HL-60 (cell line): Measurements from ENCODE around the gene MACF1.

Experiments used
- POLR2AphosphoS5 ChIP-seq: IDR thresholded peaks from 2 replicates; pipeline ENCODE4 v1.6.1; 2012; ENCODE audit warnings: low read depth
- TF ChIP-seq, protein P1 (sequence below): IDR thresholded peaks from one replicate; pipeline ENCODE4 v1.5.1; 2011; ENCODE audit warnings: low read length, control low read depth, inconsistent platforms; ENCODE audit not compliant: insufficient read depth
- TF ChIP-seq, protein P2 (sequence below): IDR thresholded peaks from 2 replicates; pipeline ENCODE4 v1.6.1; 2012; ENCODE audit warnings: low read depth; ENCODE audit not compliant: insufficient replicate concordance

DNA sequence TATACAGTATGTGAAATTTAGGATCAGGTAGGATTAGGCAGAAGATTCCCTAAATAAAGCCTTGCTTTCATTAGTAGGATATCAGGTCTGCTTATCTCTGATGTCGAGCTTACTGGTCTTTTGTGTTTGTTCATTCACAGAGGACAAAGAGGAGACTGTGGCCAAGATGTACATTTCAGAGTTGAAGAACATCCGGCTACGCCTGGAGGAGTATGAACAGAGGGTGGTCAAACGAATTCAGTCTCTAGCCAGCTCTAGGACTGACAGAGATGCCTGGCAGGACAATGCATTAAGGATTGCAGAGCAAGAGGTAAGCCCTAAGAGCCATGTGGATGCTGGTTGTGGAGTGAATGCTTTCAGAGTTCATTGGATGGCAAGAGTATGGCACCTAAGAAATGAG, 106.2 kb downstream of the MACF1 start:
- TF ChIP-seq, protein P1, sequence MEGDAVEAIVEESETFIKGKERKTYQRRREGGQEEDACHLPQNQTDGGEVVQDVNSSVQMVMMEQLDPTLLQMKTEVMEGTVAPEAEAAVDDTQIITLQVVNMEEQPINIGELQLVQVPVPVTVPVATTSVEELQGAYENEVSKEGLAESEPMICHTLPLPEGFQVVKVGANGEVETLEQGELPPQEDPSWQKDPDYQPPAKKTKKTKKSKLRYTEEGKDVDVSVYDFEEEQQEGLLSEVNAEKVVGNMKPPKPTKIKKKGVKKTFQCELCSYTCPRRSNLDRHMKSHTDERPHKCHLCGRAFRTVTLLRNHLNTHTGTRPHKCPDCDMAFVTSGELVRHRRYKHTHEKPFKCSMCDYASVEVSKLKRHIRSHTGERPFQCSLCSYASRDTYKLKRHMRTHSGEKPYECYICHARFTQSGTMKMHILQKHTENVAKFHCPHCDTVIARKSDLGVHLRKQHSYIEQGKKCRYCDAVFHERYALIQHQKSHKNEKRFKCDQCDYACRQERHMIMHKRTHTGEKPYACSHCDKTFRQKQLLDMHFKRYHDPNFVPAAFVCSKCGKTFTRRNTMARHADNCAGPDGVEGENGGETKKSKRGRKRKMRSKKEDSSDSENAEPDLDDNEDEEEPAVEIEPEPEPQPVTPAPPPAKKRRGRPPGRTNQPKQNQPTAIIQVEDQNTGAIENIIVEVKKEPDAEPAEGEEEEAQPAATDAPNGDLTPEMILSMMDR: no peak
- TF ChIP-seq, protein P2, sequence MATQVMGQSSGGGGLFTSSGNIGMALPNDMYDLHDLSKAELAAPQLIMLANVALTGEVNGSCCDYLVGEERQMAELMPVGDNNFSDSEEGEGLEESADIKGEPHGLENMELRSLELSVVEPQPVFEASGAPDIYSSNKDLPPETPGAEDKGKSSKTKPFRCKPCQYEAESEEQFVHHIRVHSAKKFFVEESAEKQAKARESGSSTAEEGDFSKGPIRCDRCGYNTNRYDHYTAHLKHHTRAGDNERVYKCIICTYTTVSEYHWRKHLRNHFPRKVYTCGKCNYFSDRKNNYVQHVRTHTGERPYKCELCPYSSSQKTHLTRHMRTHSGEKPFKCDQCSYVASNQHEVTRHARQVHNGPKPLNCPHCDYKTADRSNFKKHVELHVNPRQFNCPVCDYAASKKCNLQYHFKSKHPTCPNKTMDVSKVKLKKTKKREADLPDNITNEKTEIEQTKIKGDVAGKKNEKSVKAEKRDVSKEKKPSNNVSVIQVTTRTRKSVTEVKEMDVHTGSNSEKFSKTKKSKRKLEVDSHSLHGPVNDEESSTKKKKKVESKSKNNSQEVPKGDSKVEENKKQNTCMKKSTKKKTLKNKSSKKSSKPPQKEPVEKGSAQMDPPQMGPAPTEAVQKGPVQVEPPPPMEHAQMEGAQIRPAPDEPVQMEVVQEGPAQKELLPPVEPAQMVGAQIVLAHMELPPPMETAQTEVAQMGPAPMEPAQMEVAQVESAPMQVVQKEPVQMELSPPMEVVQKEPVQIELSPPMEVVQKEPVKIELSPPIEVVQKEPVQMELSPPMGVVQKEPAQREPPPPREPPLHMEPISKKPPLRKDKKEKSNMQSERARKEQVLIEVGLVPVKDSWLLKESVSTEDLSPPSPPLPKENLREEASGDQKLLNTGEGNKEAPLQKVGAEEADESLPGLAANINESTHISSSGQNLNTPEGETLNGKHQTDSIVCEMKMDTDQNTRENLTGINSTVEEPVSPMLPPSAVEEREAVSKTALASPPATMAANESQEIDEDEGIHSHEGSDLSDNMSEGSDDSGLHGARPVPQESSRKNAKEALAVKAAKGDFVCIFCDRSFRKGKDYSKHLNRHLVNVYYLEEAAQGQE: no peak
- no peak for TF ChIP-seq POLR2AphosphoS5
